LHCN-M2 (cell line): Measurements from ENCODE around the gene DYNLT2. TPM values are rescaled to one million over a fixed set of nuclear protein-coding genes. Genes with fewer than 3 reads are reported as not detected.

ENCODE experiments used
- DNase-seq: peaks from one replicate; pipeline ENCODE4 v3.0.0-alpha.2; 2012; ENCODE audit warnings: low read depth
- polyA plus RNA-seq: library from polyadenylated mRNA; unstranded; fragments of >200 nt; gene quantifications from one replicate; pipeline ENCODE4 v1.2.1, GENCODE V29; 2012; ENCODE audit warnings: missing spikeins
- total RNA-seq: library from RNA; depleted of rRNA; stranded (reverse); fragments of >200 nt; gene quantifications from 2 replicates; pipeline ENCODE4 v1.2.3, GENCODE V29; 2014; rRNA removed

Gene DYNLT2
- 0.77 and 1.9 TPM in 2 replicates for total RNA-seq
- 0.45 TPM for polyA plus RNA-seq

- DNase-seq = peak; percentile 92
Measured at GRCh38 chr6:169751242-169752073, at the start of gene DYNLT2, which contains the start of gene ERMARD. DYNLT2 (minus strand) TSS chr6:169751572; CDS start chr6:169751458, 114 bp downstream. ERMARD (plus strand) TSS chr6:169751622; CDS start chr6:169751658, 36 bp downstream.

- DNase-seq = peak; percentile 92
Measured at GRCh38 chr6:169800668-169801395, 49.5 kb upstream of the DYNLT2 start.

- no peak for DNase-seq
Measured at GRCh38 chr6:169800116-169800667, 48.8 kb upstream of the DYNLT2 start.

GRCh38 chr6:169799474-169799926 lies 48.1 kb upstream of the DYNLT2 start:
- DNase-seq = no peak

- no peak for DNase-seq
Measured at GRCh38 chr6:169798764-169799473, 47.5 kb upstream of the DYNLT2 start.

- no peak for DNase-seq
Measured at GRCh38 chr6:169795196-169795595, 43.8 kb upstream of the DYNLT2 start.

GRCh38 chr6:169794317-169795055 lies 43.1 kb upstream of the DYNLT2 start:
- no peak for DNase-seq

- DNase-seq = no peak
Measured at GRCh38 chr6:169793408-169793807, 42.0 kb upstream of the DYNLT2 start.

GRCh38 chr6:169792306-169793015 lies 41.1 kb upstream of the DYNLT2 start:
- DNase-seq = no peak

- DNase-seq = no peak
Measured at GRCh38 chr6:169791721-169792131, 40.4 kb upstream of the DYNLT2 start.

GRCh38 chr6:169789944-169790927 lies 38.9 kb upstream of the DYNLT2 start:
- DNase-seq = peak; percentile 55

- DNase-seq = no peak
Measured at GRCh38 chr6:169789146-169789943, 38.0 kb upstream of the DYNLT2 start.

GRCh38 chr6:169788809-169789145 lies 37.4 kb upstream of the DYNLT2 start:
- no peak for DNase-seq

- DNase-seq = no peak
Measured at GRCh38 chr6:169787797-169788196, 36.4 kb upstream of the DYNLT2 start.

GRCh38 chr6:169786349-169786748 lies 35.0 kb upstream of the DYNLT2 start:
- no peak for DNase-seq

GRCh38 chr6:169785566-169785965 lies 34.2 kb upstream of the DYNLT2 start:
- no peak for DNase-seq

GRCh38 chr6:169784821-169785340 lies 33.5 kb upstream of the DYNLT2 start:
- no peak for DNase-seq
